ENCODE results near the gene FLT3. TPM values are rescaled to one million over a fixed set of nuclear protein-coding genes. Genes with fewer than 3 reads are reported as not detected.

Gene FLT3
- total and polyA plus RNA-seq, 2 of the 13 experiments (the other 11 are each of a cell fraction or from before 2014, with no cell fraction given) = not detected

- DNase-seq (ENCODE audit: low spot score) (no peak), FAIRE-seq (no peak), ATAC-seq (no peak; the same call in 2 of the 3 replicates)
- intact Hi-C loops (cut with micrococcal nuclease; ENCODE audit: unreplicated experiment) (no loop called here), in situ Hi-C loops (cut with HindIII; ENCODE audit: extremely low pct_ligation_motif_present, low pct_unique_long_range_greater_than_20kb) (no loop called here)
- peaks cover 7 to 46% of the 10 kb centered on the region in 2 experiments; a peak in 4 of 5 replicates for H3K27me3 ChIP-seq (ENCODE audit: control insufficient read depth in 1 of 2, insufficient read depth in 2 of 2, low read length in 2 of 2)
- H2AFZ ChIP-seq (ENCODE audit: low read length) = no peak overlapping the region
- H3K4me2 ChIP-seq (ENCODE audit: low read depth, low read length) = peak overlapping the region; percentile 53
- H3K27ac ChIP-seq (ENCODE audit: extremely low read length, insufficient read depth, low read length) = no peak overlapping the region
- peak overlapping the region in 2 of 3 experiments; percentile 34 to 58; a peak in 2 of 6 replicates for H3K4me3 ChIP-seq (replicated peaks in 1 of 3; ENCODE audit: insufficient read depth in 1 of 3, low read depth in 2 of 3, low read length in 3 of 3)
- no peaks in the 10 kb centered on the region for H4K20me1 ChIP-seq (ENCODE audit: insufficient read depth, low read length)
- no peak for TF ChIP-seq MED8 (CRISPR knock-in tag; IDR thresholded peaks at IDR 0.05; ENCODE audit: insufficient replicate concordance)
- TF ChIP-seq ZBTB4 (CRISPR knock-in tag; IDR thresholded peaks at IDR 0.05; ENCODE audit: borderline replicate concordance) = no peak
- no peak for TF ChIP-seq FOXP4 (CRISPR knock-in tag; IDR thresholded peaks at IDR 0.05)
- no peak for TF ChIP-seq ZBTB8A (CRISPR knock-in tag; IDR thresholded peaks at IDR 0.05; ENCODE audit: borderline replicate concordance, low read depth)
- no peak for TF ChIP-seq ZNF567 (CRISPR knock-in tag; IDR thresholded peaks at IDR 0.05; ENCODE audit: borderline replicate concordance)
- TF ChIP-seq ZSCAN5A (CRISPR knock-in tag; IDR thresholded peaks at IDR 0.05; ENCODE audit: borderline replicate concordance) = no peak
- TF ChIP-seq HIVEP1 (CRISPR knock-in tag; IDR thresholded peaks at IDR 0.05) = no peak
- TF ChIP-seq PHB2 (IDR thresholded peaks at IDR 0.05; ENCODE audit: partially characterized antibody) = no peak
- no peak for TF ChIP-seq ZSCAN9 (CRISPR knock-in tag; IDR thresholded peaks at IDR 0.05; ENCODE audit: borderline replicate concordance)
- no peak for TF ChIP-seq ZNF564 (CRISPR knock-in tag; IDR thresholded peaks at IDR 0.05)
- TF ChIP-seq HNF1B (CRISPR knock-in tag; IDR thresholded peaks at IDR 0.05) = no peak
- TF ChIP-seq ZBTB44 (CRISPR knock-in tag; IDR thresholded peaks at IDR 0.05) = no peak
- no peak for TF ChIP-seq ZNF333 (CRISPR knock-in tag; IDR thresholded peaks at IDR 0.05; ENCODE audit: borderline replicate concordance)
- H3K4me1 ChIP-seq (ENCODE audit: insufficient read depth, low read length) = no peaks in the 10 kb centered on the region; the same call in 1 of the 2 replicates
- ChIA-PET CTCF (ENCODE audit: low intra/inter-chr PET ratio, low total read pairs) (no interaction called here), POLR2A (no interaction called here)
- no peaks in the 10 kb centered on the region for H3K79me2 ChIP-seq (ENCODE audit: insufficient read depth, low read length)
- 40% methylated on average over 17 of the region's 35 CpGs for WGBS (ENCODE audit: low lambda C conversion rate)
- no peak overlapping the region for H3K9ac ChIP-seq (ENCODE audit: insufficient read depth, low read depth, low read length)
- no peaks in the 10 kb centered on the region for H3K36me3 ChIP-seq (replicated peaks in 1 of 2; ENCODE audit: control insufficient read depth in 1 of 2, insufficient read depth in 2 of 2, low read length in 2 of 2)
- H3K9me3 ChIP-seq (ENCODE audit: low read length) = no peaks in the 10 kb centered on the region
- BruUV-seq (replicated peaks) = no TSS peak
Observed at GRCh38 chr13:28099396-28100149, 803 bp downstream of the FLT3 start.
